M059J (cell line): ENCODE results near the gene MYL2. TPM values are rescaled to one million over a fixed set of nuclear protein-coding genes. Genes with fewer than 3 reads are reported as not detected.

Source experiments
- DNase-seq: peaks from one replicate; pipeline ENCODE4 v3.0.0-alpha.2; 2012; ENCODE audit warnings: low read depth
- total RNA-seq: library from RNA; depleted of rRNA; stranded (reverse); fragments of >200 nt; shearing (Covaris generic); gene quantifications from 2 replicates; pipeline ENCODE4 v1.2.3, GENCODE V29; 2014; rRNA removed

The MYL2 gene
- total RNA-seq, 1 experiment from 2014 or later = not detected

DNA sequence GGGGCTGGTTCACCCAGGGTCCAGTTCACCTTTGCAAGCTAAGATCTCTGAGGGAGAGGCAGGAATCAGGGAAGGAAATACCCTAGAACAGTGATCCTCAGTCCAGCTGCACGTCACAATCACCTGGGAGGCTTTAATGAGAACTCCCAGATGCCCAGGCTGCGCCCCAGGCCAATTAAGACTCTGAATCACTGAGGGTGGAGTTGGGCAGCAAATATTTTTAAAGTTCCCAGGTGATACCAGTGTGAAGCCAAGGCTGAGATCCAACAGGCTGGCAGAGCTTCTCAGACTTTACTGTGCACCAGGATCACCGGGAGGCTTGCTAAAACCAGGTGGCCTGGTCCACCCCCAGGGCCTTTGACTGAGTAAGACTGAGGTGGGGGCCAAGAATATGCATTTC lies 23.8 kb downstream of the MYL2 start:
- DNase-seq = peak; percentile 54

GRCh38 chr12:110893956-110894355 lies 26.4 kb downstream of the MYL2 start:
- no peak for DNase-seq

GRCh38 chr12:110889361-110889760 lies 31.0 kb downstream of the MYL2 start:
- no peak for DNase-seq

GRCh38 chr12:110888256-110888991 lies 32.0 kb downstream of the MYL2 start:
- no peak for DNase-seq

- no peak for DNase-seq
Observed at GRCh38 chr12:110885152-110885840, 35.1 kb downstream of the MYL2 start.

GRCh38 chr12:110883251-110883650 lies 37.1 kb downstream of the MYL2 start:
- DNase-seq = no peak

DNA sequence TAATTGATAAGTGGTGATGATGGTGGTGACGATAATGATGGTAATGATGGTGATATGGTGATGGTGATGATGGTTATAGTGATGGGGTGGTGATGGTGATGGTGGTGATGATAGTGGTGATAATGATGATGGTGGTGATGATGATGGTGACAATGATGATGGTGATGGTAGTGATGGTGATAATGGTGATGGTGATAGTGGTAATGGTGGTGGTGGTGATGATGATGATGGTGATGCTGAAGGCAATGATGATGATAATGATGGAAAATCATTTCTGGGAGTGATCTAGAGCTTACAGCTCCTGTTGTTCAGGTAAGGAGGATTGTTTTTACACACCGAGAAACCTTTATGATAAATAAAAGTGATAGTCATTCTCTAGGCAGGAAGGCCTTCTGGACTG lies 39.7 kb downstream of the MYL2 start:
- no peak for DNase-seq

GRCh38 chr12:110874781-110875180 lies 45.6 kb downstream of the MYL2 start:
- DNase-seq = no peak

DNA sequence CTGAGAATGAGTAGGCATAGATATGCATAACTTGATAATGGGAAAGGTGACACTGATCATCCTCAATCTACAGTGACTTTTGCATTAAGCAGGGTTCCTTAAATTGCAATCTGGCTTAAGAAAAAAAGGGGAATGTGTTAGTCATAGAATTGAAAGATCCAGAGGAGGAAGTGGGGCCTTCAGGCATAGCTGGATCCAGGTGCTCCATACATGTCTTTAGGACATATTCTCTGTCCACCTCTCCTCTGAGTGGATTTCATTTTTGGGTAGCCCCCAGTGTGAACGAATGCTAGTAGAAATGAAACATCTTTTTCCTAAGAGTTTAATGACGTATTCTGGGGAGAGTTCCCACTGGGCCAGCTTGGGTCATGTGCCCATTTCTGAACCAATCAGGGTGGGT lies 46.0 kb downstream of the MYL2 start:
- DNase-seq = no peak

GRCh38 chr12:110872100-110872499 lies 48.3 kb downstream of the MYL2 start:
- no peak for DNase-seq

- DNase-seq = no peak
Observed at GRCh38 chr12:110869803-110870202, 50.6 kb downstream of the MYL2 start.

GRCh38 chr12:110869026-110869425 lies 51.4 kb downstream of the MYL2 start:
- DNase-seq = no peak

DNA sequence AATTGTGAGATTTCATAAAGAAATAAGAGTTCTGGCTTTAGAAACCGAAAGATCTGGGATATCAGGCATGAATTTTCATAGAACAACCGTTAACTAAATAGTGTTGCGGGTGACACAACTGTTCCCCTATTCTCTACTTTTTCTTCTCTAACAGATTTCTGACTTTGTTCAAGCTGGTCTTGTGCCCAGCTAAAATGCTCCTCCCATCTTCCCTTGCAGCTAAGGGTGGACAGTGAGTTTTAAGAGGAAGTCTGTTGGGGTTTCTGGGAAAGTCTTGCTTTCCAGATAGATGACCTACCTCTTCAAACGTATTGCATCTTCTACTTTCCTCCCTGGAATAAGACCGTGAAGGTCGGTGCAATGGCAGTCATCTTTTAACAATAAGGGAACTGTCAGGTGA lies 54.9 kb downstream of the MYL2 start:
- DNase-seq = no peak

DNA sequence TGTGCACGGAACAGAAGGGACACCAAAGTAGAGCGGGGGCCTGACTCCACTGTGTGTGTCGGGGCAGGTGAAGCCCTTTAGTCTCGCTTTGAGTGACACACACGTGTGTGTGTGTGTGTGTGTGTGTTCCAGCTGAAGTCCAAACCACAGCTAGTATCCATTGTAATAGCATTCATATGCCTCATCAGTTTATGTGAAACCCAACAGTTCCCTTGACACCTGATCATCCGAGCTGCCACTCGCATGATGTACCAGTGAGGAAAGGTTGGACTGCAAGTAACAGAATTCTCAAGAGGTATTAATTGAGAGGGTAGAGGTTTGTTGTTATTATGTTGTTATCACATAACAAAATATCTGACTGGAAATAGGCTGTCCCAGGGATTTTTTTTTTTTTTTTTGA lies 57.2 kb downstream of the MYL2 start:
- peak; percentile 21 for DNase-seq

DNA sequence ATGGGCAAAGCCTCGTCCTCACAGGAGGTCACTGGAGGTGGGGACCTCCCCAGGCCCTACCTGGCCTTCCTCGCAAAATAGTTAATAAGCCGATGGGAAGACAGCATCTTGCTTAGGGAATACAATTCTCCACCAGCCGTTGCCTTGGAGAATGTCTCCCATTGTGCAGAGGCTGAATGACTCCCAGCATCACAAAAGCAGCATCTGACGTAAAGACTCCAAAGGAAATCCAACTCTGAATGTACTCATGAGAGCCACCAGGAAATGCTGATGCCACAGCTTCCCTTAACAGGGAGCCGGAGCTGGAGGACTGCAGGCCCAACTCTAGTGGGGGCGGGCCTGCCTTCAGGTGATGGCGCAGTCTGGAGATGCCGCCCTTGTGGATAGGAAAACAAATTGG lies 58.0 kb downstream of the MYL2 start:
- DNase-seq = no peak

DNA sequence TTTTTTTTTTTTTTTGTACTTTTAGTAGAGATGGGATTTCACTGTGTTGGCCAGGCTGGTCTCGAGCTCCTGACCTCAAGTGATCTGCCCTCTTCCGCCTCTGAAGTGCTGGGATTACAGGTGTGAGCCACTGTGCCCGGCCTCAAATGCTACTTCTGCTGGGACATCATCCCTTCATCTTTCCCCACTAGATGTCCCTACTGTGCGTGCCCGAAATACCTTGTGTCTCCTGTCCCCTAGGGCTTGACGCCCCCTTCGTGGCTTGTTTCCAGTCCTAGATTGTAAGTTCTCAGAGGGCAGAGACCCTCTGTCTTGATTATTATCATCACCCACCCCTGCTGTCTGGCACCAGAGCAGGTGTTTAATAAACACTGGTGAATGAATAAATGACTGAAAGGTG lies 58.6 kb downstream of the MYL2 start:
- no peak for DNase-seq

Other genes starting within 250 kb of the MYL2 start
- gene HVCN1, start 231.5 kb downstream of the MYL2 start, total RNA-seq = 0.30 and 2.1 TPM in 2 replicates
- 107 and 130 TPM in 2 replicates for gene PPP1CC, start 177.7 kb downstream of the MYL2 start, total RNA-seq
- gene CCDC63, start 73.6 kb downstream of the MYL2 start, total RNA-seq = not detected in 2 replicates
- gene CUX2, start 113.6 kb upstream of the MYL2 start, total RNA-seq = not detected in 2 replicates